Kidney epithelial cell (primary cell): Measurements from ENCODE around the gene RFX3. TPM values are rescaled to one million over a fixed set of nuclear protein-coding genes. Genes with fewer than 3 reads are reported as not detected.

ENCODE experiments used
- DNase-seq: peaks from one replicate; pipeline ENCODE4 v3.0.0-alpha.2; 2010; ENCODE audit warnings: low read depth
- H3K27me3 ChIP-seq: 2 replicates; pipeline ENCODE4 v1.6.0; 2011; ENCODE audit warnings: low read length; ENCODE audit not compliant: control insufficient read depth, insufficient read depth
- H3K36me3 ChIP-seq: 2 replicates; pipeline ENCODE4 v1.5.1; 2011; ENCODE audit warnings: low read length; ENCODE audit not compliant: control insufficient read depth, insufficient read depth
- H3K4me3 ChIP-seq: 2 replicates; pipeline ENCODE4 v1.5.1; 2011; ENCODE audit warnings: low read depth, mild to moderate bottlenecking, control low read depth, low read length
- total RNA-seq: library from RNA; depleted of rRNA; stranded (reverse); fragments of >200 nt; gene quantifications from 2 replicates; pipeline ENCODE4 v1.2.3, GENCODE V29; 2015
- TF ChIP-seq, protein P1 (sequence below): IDR thresholded peaks from 2 replicates; pipeline ENCODE4 v1.5.1; 2011; ENCODE audit warnings: mild to moderate bottlenecking, moderate library complexity, low read length, control low read depth, inconsistent platforms; ENCODE audit not compliant: insufficient read depth, poor library complexity, severe bottlenecking

RFX3 gene
- total RNA-seq, 1 donor from 2014 or later: 5.6 TPM

DNA sequence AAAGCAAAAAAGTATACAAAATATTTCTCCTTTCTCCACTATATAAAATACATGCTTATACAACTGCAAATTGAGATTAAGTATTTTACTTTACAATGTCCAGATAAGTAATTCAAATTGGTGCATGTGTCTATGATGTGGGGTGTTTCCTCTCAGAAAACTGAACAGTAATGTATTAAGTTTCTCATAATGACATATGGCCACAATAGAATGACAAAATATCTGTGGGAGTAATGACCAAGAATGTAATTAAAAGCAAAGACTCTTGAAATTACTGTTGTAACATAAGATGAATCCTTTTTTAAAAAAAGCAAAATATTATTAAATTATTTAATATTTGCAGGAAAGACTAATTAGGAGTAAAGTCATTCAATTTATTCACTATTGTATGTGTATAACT, 155.1 kb downstream of the RFX3 start:
- TF ChIP-seq, protein P1, sequence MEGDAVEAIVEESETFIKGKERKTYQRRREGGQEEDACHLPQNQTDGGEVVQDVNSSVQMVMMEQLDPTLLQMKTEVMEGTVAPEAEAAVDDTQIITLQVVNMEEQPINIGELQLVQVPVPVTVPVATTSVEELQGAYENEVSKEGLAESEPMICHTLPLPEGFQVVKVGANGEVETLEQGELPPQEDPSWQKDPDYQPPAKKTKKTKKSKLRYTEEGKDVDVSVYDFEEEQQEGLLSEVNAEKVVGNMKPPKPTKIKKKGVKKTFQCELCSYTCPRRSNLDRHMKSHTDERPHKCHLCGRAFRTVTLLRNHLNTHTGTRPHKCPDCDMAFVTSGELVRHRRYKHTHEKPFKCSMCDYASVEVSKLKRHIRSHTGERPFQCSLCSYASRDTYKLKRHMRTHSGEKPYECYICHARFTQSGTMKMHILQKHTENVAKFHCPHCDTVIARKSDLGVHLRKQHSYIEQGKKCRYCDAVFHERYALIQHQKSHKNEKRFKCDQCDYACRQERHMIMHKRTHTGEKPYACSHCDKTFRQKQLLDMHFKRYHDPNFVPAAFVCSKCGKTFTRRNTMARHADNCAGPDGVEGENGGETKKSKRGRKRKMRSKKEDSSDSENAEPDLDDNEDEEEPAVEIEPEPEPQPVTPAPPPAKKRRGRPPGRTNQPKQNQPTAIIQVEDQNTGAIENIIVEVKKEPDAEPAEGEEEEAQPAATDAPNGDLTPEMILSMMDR: no peak
- DNase-seq: no peak

DNA sequence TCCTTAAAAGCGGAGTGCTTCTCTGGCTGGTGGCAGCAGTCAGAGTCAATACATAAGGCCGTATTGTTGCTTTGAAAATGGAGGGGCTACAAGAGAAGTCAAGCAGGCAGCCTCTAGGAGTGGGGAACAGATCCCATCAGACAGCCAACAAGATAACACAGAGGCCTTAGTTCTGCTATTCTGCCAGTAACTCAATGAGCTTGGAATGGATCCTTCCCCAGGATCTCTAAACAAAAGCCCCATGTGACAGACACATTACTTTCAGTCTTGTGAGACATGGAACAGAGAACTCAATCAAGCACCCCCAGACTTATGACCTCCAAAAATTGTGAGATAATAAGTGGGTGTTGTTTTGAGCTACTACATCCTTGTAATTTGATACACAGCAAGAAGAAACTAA, 158.6 kb downstream of the RFX3 start:
- TF ChIP-seq, protein P1: no peak
- H3K27me3 ChIP-seq: no peaks in the 10 kb centered on the region
- no peaks in the 10 kb centered on the region for H3K36me3 ChIP-seq
- no peak overlapping the region for H3K4me3 ChIP-seq
- DNase-seq: no peak

More for the DNA sequence above, 155.1 kb downstream of the RFX3 start:
- Histone ChIP-seq H3K27me3 (no peaks in the 10 kb centered on the region), H3K36me3 (no peaks in the 10 kb centered on the region), H3K4me3 (no peak overlapping the region)

- Histone ChIP-seq H3K27me3 (no peaks in the 10 kb centered on the region), H3K4me3 (no peak overlapping the region), H3K36me3 (no peaks in the 10 kb centered on the region)
- DNase-seq: no peak
- TF ChIP-seq, protein P1: no peak
These were observed 164.0 kb downstream of the RFX3 start for GRCh38 chr9:3361689-3362392.

- H3K36me3 ChIP-seq: no peaks in the 10 kb centered on the region
- H3K4me3 ChIP-seq: no peak overlapping the region
- no peak for DNase-seq
- no peaks in the 10 kb centered on the region for H3K27me3 ChIP-seq
- TF ChIP-seq, protein P1: no peak
These were observed 164.7 kb downstream of the RFX3 start for GRCh38 chr9:3361116-3361515.

GRCh38 chr9:3360245-3360644, 165.6 kb downstream of the RFX3 start:
- Histone ChIP-seq H3K27me3 (no peaks in the 10 kb centered on the region), H3K36me3 (no peaks in the 10 kb centered on the region), H3K4me3 (no peak overlapping the region)
- TF ChIP-seq, protein P1: no peak
- DNase-seq: no peak

- H3K36me3 ChIP-seq: no peaks in the 10 kb centered on the region
- TF ChIP-seq, protein P1: no peak
These were observed 166.0 kb downstream of the RFX3 start for GRCh38 chr9:3359778-3360177.

More at GRCh38 chr9:3359778-3360177, 166.0 kb downstream of the RFX3 start:
- no peak for DNase-seq
- H3K27me3 ChIP-seq: no peaks in the 10 kb centered on the region
- no peak overlapping the region for H3K4me3 ChIP-seq
